Neural progenitor cell (in vitro differentiated cells): Measurements from ENCODE around the gene DUSP18.

Source experiments
- EZH2 ChIP-seq: fragments of 200-600 bp; sonication (generic); IDR thresholded peaks from 2 replicates; pipeline ENCODE4 v1.6.1; 2017; ENCODE audit warnings: antibody characterized with exemption, mild to moderate bottlenecking, moderate library complexity
- TF ChIP-seq, protein P1 (sequence below): fragments of 200-600 bp; sonication (generic); IDR thresholded peaks from 2 replicates; pipeline ENCODE4 v1.5.1; 2017; ENCODE audit warnings: antibody characterized with exemption, mild to moderate bottlenecking

GRCh38 chr22:30667107-30667493, 575 bp downstream of the DUSP18 start:
- TF ChIP-seq, protein P1, sequence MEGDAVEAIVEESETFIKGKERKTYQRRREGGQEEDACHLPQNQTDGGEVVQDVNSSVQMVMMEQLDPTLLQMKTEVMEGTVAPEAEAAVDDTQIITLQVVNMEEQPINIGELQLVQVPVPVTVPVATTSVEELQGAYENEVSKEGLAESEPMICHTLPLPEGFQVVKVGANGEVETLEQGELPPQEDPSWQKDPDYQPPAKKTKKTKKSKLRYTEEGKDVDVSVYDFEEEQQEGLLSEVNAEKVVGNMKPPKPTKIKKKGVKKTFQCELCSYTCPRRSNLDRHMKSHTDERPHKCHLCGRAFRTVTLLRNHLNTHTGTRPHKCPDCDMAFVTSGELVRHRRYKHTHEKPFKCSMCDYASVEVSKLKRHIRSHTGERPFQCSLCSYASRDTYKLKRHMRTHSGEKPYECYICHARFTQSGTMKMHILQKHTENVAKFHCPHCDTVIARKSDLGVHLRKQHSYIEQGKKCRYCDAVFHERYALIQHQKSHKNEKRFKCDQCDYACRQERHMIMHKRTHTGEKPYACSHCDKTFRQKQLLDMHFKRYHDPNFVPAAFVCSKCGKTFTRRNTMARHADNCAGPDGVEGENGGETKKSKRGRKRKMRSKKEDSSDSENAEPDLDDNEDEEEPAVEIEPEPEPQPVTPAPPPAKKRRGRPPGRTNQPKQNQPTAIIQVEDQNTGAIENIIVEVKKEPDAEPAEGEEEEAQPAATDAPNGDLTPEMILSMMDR: no peak
- no peak for TF ChIP-seq EZH2
